ENCODE data around the gene MVD. TPM values are rescaled to one million over a fixed set of nuclear protein-coding genes. Genes with fewer than 3 reads are reported as not detected.

Gene MVD
- total RNA-seq, 1 donor, result 111 TPM

DNA sequence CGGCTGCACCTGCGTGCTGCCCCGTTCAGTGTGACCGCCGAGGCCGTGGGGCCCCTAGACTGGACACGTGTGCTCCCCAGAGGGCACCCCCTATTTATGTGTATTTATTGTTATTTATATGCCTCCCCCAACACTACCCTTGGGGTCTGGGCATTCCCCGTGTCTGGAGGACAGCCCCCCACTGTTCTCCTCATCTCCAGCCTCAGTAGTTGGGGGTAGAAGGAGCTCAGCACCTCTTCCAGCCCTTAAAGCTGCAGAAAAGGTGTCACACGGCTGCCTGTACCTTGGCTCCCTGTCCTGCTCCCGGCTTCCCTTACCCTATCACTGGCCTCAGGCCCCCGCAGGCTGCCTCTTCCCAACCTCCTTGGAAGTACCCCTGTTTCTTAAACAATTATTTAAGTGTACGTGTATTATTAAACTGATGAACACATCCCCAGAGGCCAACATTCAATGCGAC is 22.8 kb downstream of the MVD start:
- H3K4me3 ChIP-seq (ENCODE audit: low read depth, low read length), result no peak overlapping the region
- no peak for DNase-seq (ENCODE audit: low read depth)
- TF ChIP-seq CTCF (IDR thresholded peaks at IDR 0.05; ENCODE audit: insufficient read depth, low read depth, low read length), result no peak

- DNase-seq (ENCODE audit: low read depth), result no peak
- H3K4me3 ChIP-seq (ENCODE audit: low read depth, low read length), result no peak overlapping the region
- TF ChIP-seq CTCF (IDR thresholded peaks at IDR 0.05; ENCODE audit: insufficient read depth, low read depth, low read length), result no peak
Measured at GRCh38 chr16:88639231-88640038, 23.5 kb downstream of the MVD start.

DNA sequence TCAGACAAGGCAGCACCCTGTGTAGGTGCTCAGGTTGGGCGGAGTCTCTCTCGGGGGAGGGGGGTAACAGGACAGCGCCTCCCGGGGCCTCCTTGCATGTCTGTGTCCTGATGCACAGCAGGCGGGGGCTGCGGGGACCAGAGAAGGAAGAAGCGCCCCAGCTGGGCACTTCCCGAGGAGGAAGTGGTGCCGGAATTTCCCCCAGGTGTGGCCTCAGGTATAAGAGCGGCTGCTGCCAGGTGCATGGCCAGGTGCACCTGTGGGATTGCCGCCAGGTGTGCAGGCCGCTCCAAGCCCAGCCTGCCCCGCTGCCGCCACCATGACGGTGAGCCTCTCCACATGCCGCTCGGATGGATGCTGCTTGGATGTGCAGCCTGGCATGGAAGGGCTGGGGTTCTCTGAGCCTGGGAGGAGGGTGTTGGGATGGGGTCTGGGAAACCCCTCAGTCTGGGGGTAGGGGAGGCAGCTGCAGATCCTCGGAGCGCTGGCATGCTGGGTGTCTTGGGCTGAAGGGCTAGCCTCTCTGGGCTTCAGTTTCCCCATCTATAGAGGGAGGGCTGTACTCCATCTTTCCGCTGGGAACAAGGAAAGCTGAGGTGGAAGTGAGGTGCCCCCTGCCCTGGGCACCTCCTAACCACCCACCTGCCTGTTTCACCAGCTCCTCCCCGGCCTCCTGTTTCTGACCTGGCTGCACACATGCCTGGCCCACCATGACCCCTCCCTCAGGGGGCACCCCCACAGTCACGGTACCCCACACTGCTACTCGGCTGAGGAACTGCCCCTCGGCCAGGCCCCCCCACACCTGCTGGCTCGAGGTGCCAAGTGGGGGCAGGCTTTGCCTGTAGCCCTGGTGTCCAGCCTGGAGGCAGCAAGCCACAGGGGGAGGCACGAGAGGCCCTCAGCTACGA is 24.3 kb downstream of the MVD start, which contains the start of gene IL17C:
Gene IL17C (plus strand): TSS at position 250 of the 908 bp plus-strand sequence. CDS start 70 bp downstream, at position 320.
- H3K4me3 ChIP-seq (ENCODE audit: low read depth, low read length), result no peak within 1 kb of the TSS
- DNase-seq (ENCODE audit: low read depth), result no peak

DNA sequence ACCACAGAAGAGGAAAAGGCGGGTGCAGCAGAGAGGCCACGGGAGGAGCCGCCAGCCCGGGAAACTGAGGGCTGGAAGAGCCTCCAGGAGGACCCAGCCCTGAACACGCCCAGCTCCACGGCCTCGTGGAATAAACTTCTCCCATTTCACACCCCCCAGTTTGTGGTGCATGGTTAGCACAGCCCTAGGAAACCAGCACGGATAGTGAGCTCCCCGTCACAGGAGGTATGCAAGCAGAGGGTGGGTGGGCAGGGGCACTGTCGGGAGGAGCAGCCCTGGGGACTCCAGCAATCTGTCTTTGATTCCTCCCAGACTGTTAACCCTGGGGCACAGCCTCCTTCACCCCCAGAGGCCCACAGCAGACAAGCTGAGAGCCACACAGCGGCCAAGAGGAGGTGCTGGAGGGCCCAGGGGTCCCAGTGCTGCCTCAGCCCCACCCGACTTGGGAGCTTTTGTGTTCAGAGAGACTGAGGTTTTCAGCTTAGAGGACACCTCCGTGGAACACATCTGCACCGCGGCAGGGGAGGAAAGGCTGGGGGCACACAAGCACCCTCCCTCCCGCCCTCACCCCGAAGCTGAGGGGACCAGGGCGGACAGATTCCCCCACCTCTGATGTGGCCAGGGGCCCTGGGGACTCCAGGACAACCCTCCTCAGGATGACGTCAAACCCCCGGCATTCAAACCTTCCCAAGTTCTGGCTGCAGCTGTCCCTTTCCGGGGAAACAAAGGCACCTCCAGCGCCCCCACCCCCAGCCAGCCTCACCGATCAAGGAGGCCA is 26.2 kb downstream of the MVD start:
- TF ChIP-seq CTCF (IDR thresholded peaks at IDR 0.05; ENCODE audit: insufficient read depth, low read depth, low read length), result no peak
- H3K4me3 ChIP-seq (ENCODE audit: low read depth, low read length), result no peak overlapping the region
- no peak for DNase-seq (ENCODE audit: low read depth)

More for the DNA sequence above, 24.3 kb downstream of the MVD start, which contains the start of gene IL17C:
- TF ChIP-seq CTCF (IDR thresholded peaks at IDR 0.05; ENCODE audit: insufficient read depth, low read depth, low read length), result no peak

- no peak for DNase-seq (ENCODE audit: low read depth)
- TF ChIP-seq CTCF (IDR thresholded peaks at IDR 0.05; ENCODE audit: insufficient read depth, low read depth, low read length), result no peak
- H3K4me3 ChIP-seq (ENCODE audit: low read depth, low read length), result no peak overlapping the region
Measured at GRCh38 chr16:88635671-88636319, 27.1 kb downstream of the MVD start.

Measured in fibroblast of villous mesenchyme (primary cell).